ENCODE measurements around the gene GGTLC2.
"Not testable (repeated sequence)": the region's sequence is repeated elsewhere in the genome, so short reads cannot be mapped to it uniquely, and the experiment has no call there.

GGTLC2 gene

DNA sequence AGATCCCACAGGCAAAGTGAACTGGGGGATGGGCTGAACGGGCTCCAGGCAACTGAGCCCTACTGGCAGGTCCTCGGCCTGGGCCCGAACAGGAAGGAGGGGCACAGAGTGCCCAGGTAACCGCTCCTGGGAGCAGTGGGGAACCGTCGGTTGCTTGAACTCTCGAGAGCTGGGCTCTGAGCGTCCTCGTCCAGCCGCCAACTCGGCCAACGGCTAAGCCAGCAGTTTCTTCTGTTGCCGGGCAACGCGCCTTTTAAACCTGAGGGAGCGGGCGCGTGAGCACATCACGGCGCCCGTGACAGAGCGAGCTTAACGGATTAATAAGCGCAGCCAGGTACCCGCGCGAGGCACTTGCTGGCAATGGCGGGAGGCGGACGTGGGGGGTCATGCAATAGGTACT is at the start of gene GGTLC2:
Gene GGTLC2 (plus strand): TSS at position 301 of the 400 bp plus-strand sequence. CDS start 1,732 bp downstream, outside the sequence.
- not testable (repeated sequence) for DNase-seq

DNA sequence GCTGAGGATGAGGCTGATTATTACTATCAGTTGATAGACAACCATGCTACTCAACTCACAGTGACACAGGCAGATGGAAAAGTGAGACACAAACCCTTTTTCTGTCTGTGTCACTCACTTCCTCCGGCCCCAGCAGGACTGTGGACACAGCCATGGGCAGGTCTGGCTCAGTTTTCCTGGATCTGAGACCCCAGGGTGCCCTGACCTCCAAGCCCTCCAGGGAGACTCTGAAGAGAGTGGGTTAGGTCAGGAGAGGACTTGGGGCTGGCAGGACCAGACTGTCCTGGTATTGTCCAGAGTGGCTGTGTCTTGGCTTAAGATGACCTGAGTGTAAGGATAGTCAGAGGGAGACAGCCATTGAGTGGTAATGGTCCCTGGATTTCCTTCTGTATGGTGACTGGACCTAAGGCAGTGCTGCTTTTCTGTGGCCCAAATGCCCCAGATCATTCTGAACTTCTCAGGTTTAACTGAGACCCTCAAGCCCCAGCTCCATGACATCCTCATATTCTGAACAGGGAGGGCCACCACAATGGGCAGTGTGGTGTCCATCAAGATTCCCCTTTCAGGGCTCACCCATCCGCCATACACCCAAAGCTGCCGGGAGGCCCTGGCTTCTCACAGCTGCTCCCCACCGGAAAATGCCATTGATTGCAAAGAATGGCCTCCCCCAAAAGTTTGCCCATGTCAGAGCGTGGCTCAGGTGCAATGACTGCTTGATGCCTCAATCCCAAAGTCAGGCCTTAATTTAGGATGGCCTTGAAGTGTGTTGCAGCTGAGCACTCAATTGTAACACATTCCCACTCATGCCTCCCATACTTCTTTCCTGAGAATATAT is 49.2 kb upstream of the GGTLC2 start:
- DNase-seq: no peak

DNA sequence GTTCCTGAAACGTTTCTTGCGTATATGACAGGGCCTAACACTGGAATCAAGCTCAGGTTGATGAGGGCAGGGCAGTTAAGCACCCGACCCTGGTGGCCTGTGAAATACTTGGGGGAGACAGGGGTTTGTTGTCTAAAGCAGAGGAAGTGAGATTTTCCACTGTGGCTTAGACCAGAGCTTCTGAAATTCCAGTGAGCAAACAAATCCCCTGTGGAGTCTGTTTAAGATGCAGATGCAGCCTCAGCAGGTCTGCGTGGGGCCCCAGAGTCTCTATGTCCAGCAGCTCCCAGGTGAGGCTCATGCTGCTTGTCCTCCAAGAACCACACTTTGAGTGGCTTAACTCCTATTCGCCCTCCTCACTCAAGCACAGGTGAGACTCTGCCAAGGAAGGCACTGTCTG is 46.3 kb upstream of the GGTLC2 start:
- DNase-seq: no peak

DNA sequence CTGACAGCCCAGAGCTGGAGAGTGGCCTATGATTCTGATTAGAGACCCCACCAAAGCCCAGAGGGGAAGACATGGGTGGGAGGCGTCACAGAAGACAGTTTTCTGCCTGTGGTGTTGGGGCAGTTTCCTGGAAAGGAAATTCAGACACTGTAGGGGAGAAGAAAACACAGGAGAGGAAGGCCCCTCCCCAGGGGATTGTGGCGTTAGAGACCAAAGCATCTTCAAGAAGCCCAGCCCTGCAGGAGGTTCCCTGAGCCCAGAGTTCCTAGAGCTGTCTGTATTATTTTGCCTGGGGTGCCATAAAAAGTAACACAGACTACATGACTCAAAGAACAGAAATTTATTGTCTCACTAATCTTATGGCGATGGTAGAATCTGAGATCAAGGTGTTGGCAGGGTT is 45.2 kb upstream of the GGTLC2 start:
- DNase-seq: no peak

DNA sequence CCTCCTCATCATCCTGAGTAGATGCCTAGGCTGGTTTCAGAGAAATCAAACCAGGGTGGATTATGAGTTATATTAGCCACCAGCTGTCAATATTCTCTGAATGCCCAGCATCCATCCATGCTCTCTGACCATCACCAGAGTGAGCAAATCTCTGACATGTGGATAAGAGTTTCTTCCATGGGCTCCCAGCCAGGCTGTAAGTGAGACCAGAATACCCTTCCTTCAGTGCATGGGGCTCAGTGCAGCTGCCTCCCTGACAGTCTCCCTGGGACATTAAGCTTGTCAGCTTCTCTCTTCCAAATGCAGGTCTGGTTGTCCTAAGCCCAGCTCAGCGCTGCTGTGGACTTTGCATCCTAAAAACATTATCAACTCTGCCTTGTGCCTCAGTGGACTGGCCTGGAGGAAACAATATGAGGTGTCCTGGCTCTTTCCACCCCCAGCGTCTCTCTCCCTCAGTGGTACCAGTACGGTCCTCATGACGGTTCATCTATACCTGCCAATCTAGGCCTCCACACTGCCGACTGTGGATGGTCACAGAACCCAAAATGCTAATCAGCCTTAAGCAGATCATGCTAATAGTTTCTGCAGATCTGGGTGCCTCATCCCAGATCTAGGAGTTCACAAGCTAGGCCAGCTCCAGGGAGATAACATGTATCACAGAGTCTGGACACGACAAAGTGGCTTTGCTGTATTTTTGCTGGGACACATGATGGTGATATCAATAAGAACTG is 43.7 kb upstream of the GGTLC2 start:
- DNase-seq: no peak

DNA sequence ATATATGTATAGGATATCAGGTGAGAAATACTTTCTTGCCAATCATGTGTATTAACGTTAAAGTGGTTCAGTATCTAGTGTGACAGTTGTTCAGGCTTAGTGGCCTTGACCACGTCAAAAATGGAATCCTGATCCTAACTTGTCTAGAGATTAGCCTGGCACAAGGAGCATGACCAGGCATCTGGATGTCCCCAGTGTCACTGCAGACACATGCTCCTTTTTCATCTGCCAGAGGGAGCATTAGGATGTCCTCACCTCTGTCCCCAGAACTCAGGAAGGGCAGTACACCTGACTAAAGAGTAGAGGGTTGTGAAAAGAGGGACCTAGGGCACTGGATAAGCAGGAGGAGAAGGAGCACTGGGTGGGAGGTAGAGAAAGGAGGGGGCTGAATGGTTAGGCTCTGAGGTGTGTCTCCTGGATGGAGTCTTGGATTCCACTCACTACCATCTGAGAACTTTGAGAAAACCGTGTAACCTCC is 40.9 kb upstream of the GGTLC2 start:
- no peak for DNase-seq

DNA sequence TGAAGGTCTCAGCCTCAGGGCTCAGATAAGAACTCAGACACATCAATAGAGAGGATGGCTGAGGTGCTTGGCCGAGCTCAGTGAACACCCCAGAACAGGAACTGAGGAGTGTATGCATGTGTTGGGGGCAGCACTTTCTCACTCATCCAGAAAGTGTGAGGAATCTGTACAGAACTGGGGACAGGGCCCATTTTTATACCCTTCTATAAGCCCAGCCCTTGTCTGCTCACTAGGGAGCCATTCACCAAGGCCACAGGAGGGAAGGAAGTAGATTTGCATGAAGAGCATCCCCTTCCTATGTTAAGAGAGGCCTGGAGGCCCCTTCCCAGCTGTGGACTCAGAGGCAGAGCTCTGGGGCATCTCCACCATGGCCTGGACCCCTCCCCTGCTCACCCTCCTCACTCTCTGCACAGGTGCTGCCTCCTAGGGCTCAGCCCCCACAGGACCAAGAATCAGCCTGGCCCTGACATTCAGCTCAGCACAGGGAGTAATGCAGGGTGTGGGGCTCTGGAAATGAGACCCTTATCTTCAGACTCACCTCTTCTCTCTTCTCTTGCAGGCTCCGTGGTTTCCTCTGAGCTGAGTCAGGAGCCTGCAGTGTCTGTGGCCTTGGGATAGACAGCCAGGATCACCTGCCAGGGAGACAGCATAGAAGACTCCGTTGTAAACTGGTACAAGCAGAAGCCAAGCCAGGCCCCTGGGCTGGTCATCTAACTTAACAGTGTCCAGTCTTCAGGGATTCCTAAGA is 39.9 kb upstream of the GGTLC2 start:
- no peak for DNase-seq

DNA sequence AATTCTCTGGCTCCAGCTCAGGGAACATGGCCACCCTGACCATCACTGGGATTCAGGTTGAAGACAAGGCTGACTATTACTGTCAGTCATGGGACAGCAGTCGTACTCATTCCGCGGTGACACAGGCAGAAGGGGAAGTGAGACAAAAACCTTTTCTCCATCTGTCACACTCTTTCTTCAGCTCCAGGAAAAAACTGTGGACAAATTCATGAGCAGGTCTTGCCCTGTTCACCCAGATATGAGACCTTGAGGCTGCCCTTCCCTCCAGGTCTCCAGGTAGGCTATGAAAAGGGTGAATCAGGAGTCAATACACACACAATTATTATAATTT is 39.4 kb upstream of the GGTLC2 start:
- no peak for DNase-seq

DNA sequence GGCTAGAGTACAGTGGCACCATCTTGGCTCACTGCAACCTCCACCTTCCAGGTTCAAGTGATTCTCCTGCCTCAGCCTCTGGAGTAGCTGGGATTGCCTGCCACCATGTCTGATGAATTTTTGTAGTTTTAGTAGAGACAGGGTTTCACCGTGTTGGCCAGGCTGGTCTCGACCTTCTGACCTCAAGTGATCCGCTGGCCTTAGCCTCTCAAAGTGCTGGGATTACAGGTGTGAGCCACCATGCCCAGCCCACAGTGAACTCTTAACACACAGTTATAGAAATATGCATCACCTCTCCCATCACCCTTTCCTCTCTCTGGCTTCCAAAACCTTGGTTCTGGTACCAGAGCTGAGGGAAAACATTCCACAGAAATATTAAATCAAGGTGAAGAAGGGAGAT is 36.4 kb upstream of the GGTLC2 start:
- DNase-seq: not testable (repeated sequence)

DNA sequence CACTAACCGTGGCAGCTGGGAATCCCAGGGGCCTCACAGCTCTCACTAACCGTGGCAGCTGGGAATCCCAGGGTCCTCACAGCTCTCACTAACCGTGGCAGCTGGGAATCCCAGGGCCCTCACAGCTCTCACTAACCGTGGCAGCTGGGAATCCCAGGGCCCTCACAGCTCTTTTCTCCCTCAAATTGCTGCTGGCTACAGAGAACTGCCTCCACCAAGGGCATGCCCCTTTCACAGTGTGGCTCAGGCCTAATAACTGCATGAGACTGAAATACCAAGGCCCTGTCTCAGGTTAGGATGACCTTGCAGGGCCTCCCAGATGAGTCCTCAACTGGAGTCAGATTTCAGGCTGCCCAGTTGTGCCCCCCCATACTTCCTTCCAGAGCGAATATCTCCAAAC is 35.1 kb upstream of the GGTLC2 start:
- DNase-seq: no peak

DNA sequence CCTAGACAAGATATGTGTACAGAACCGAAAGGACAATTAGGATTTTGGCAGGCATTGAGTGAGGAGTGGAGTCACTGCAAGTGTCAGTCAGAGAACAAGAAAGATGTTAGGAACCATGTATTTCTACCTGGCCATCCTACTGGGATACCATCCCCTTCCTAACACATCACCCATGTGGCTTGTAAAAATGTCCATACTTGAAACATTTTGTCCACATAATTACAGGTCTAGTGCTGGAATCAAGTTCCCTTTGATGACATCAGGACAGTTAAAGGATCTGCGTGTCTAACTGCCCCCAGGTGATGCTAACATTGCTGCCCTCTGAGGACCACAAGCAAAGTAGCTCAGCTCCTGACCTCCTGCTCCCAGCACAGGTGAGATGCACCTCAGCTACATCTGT is 31.9 kb upstream of the GGTLC2 start:
- DNase-seq: no peak

DNA sequence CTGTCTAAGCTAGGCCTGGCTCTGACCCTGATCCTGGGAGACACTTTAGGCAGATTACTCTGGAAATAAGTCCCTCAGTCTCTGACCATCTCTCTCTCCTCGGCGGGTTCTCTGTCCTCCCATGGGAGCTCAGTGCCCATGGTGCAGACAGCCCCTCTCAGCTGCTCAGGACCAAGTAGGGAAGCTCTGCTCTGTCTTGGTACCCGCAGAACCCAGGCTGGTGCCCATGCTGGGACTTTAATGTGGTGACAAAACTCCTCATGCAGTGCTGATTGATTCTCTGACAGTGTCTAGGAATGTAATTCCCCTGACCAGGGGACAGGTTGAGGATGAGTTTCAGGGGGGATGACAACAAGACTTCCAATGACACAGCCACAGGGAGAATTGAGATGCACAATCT is 30.3 kb upstream of the GGTLC2 start:
- DNase-seq: no peak

DNA sequence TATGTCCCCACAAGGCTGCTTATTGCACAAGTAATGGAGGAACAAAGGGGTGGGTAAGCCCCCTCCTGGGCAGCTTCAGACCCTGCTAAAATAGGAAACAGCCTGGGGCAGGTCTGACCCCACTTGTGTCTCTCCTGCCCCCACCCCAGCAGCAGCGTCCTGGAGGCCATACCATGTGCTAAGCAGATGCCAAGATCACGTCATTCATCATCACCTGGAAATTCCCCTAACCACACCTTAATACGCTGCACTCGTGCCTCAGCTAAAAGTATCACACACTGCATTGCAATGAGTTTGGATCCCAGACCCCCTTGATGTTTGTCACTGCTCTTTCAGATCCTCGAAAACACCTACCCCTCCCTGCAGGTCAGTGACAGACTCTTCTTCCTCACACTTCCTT is 27.8 kb upstream of the GGTLC2 start:
- no peak for DNase-seq

DNA sequence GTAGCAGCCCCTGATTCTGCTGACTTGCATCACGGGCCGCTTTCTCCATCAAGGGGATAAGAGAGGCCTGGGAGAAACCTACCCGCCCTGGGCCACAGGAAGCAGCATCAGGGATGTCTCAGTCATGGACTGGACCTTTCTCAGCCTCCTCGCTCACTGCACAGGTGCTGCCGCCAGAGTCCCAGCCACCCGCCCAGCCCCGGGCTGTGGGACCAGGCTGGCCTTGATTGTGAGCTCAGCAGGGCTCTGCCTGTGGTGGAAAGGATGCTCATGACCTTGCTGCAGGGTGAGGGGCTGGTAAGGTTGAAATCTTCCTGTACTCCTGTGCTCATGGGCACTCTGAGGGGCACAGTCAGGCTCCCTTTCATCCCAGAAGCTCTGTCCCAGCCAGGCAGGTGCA is 26.0 kb upstream of the GGTLC2 start:
- DNase-seq: no peak

DNA sequence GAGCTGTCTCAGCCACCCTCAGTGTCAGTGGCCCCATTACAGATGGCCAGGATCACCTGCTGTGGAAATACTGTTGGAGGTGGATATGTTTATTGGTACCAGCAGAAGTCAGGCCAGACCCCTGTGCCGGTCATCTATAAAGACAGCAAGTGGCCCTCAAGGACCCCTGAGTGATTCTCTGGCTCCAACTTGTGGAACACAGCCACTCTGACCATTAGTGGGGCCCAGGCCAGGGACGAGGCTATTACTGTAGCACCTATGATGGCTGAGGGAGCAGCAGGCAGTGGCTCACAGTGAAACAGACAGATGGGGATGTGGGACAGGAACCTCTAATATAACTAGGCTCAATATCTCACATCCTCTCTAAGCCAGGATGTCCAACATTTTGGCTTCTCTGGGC is 25.5 kb upstream of the GGTLC2 start:
- DNase-seq: no peak

DNA sequence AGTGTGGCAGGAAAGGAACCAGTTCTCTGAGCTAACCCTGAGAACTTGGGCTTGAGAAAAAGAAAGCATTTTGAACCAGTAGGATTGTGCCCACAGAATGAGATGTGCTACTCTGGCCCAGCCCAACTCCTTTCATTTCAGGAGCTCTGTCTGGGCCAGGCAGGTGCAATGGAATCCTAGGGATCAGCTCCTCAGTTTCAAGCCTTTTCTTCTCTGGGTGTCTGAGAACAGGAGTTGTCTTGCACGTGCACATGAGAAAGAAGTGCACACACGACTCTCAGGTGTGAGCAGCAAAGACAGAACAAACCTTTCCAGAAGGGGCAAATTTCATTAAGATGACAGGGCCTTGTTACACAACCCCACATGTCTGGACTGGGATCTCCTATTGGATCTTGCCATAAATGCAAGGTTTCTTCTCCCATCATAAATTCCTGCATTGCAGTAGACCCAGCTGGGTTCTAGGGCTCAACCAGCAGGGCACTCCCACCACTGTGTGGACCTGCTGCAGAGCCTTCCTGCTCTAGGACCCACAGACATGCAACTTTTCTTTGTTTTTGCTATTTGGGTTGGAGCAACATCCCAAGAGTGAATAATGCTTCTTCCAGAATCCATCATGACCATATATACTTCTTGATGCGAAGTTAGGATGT is 24.5 kb upstream of the GGTLC2 start:
- no peak for DNase-seq

DNA sequence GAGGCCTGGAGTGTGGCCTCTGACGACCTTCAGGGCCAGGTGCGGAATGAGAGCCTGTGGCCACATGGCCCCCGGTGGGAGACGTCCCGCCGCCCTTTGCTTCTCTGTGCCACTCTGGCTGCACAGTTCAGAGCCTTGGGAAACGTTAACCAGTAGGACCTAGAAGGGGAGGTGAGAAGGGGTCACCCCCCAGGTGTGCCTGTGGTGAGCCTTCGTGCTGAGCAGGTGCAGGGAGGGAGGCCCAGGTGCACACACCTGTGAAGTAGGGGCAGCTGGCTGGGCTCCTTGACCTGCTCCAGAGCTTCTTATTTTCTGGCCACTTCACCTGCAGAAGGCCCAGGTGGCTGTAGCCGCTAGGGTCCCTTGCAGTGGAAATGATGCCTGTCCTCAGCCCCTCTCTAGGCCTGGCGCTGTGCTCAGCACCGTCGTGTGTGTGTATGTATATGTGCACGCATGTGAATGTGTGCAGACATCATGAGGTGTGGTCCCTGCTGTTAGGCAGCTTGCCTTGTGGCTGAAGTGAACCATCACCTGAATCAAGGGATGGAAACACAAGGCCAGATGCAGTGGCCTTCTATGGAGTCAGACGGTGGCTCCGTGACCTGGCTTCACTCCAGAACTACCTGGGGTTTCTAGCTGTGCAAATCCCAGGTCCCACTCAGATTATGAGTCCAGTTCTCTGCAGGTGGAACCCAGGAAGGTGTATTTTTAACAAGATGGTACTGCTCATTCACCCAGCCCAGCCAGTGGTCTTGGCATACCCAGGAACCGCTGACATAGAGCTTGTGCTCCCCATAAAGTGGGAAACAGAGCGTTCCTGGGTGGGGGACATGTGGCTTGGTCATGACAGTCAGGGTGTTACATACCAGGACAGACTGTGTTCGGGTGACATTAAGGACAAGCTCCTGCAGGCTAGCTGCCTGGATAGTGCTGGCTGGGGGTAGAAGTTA is 15.6 kb upstream of the GGTLC2 start:
- not testable (repeated sequence) for DNase-seq

DNA sequence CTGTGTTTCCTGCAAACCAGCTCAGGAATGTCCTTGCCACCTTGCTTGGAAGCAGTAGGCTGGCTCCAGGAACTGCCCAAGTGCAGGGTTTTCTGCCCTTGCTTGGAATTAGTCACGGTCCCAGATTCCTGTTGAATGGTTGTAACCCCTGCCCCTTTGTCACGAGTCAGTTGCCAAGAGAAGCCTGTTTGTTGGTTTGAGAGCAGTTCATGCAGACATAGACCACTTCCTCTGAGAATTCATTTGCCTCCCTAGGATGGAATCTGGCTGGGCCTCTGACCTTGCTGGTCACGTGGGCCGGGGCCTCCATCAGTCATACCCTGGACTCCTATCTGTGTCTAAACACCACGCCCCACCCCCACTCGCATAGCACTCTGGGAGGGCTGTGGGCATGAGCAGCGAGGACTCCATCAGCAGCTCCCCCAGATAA is 13.2 kb upstream of the GGTLC2 start:
- DNase-seq: not testable (repeated sequence)

DNA sequence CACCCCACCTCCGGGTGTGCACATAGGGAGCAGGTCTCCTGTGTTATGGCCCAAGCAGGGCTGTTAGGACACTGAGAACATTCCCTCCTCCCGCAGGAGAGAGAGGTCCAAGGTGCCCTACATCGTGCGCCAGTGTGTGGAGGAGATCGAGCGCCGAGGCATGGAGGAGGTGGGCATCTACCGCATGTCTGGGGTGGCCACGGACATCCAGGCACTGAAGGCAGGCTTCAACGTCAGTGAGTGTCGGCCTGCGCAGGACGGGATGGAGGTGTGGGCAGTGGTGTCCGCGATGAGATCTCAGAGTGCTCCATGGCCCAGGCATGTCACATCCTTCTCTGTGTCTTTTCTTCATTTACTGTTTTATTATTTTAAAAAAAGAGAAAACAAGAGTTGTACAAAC is 12.2 kb upstream of the GGTLC2 start:
- not testable (repeated sequence) for DNase-seq

DNA sequence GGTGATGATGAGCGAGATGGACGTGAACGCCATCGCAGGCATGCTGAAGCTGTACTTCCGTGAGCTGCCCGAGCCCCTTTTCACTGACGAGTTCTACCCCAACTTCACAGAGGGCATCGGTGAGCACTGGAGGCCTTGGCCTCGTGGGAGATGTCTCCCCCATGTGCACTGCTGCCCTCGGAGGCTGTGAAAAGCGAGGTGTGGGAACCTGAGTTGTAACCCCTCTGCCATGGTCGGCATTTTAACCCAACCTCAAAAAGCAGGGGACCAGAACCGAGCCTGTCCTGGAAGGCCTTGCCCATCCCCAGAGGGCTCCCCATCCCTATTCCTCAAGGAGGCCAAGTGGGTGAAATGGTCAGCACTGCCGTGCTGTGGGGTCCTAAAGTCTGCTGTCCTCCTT is 10.9 kb upstream of the GGTLC2 start:
- DNase-seq: not testable (repeated sequence)

DNA sequence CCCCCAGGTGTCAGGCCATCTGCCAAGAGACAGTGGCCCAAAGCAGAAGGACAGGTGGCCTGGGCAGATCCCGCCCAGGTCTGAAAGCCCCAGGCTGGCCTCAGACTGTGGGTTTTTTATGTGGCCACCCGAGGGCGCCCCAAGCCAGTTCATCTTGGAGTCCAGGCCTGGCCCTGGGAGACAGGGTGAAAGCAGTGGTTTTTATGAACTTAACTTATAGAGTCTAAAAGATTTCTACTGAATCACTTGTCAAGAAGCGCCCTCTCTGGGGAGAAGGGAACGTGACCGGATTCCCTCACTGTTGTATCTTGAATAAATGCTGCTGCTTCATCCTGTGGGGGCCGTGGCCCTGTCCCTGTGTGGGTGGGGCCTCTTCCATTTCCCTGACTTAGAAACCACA is 8.2 kb upstream of the GGTLC2 start:
- not testable (repeated sequence) for DNase-seq

DNA sequence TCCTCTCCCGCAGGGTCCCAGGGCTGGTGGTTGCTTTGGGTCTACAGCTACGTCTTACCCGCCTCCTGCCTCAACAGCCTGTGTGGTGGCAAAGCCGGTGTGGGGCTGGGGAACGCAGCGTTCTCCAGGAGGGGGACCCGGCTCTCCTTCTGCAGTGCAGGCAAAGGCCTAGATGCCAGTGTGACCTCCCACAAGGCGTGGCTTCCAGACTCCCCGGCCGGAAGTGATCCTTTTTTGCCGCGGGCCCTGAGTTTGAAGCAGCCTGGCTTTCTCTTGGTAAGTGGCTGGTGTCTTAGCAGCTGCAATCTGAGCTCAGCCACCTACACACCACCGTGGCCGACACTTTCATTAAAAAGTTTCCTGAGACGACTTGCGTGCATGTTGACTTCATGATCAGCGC is 6.1 kb upstream of the GGTLC2 start:
- DNase-seq: not testable (repeated sequence)
